A673 (cell line): Measurements from ENCODE around the gene PXN.

ENCODE experiments used
- EZH2 ChIP-seq: fragments of 200-600 bp; sonication (generic); IDR thresholded peaks from 2 replicates; pipeline ENCODE4 v1.6.1; 2017; ENCODE audit warnings: borderline replicate concordance, low read depth, mild to moderate bottlenecking, mixed read lengths, antibody characterized with exemption, low read length; ENCODE audit not compliant: poor library complexity, severe bottlenecking
- TF ChIP-seq, protein P1 (sequence below): fragments of 300-800, 200-600 bp; sonication (generic); conservative IDR thresholded peaks from 2 replicates; pipeline ENCODE4 v1.5.1; 2017; ENCODE audit warnings: low read depth, mild to moderate bottlenecking, antibody characterized with exemption, low read length, moderate library complexity, mixed read lengths

GRCh38 chr12:120252071-120252906 lies 13.2 kb downstream of the PXN start:
- TF ChIP-seq, protein P1, sequence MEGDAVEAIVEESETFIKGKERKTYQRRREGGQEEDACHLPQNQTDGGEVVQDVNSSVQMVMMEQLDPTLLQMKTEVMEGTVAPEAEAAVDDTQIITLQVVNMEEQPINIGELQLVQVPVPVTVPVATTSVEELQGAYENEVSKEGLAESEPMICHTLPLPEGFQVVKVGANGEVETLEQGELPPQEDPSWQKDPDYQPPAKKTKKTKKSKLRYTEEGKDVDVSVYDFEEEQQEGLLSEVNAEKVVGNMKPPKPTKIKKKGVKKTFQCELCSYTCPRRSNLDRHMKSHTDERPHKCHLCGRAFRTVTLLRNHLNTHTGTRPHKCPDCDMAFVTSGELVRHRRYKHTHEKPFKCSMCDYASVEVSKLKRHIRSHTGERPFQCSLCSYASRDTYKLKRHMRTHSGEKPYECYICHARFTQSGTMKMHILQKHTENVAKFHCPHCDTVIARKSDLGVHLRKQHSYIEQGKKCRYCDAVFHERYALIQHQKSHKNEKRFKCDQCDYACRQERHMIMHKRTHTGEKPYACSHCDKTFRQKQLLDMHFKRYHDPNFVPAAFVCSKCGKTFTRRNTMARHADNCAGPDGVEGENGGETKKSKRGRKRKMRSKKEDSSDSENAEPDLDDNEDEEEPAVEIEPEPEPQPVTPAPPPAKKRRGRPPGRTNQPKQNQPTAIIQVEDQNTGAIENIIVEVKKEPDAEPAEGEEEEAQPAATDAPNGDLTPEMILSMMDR = no peak
- TF ChIP-seq EZH2 = no peak
